Esophagus muscularis mucosa (tissue), 4 donors: ENCODE data around the gene NNAT. TPM values are rescaled to one million over a fixed set of nuclear protein-coding genes. Genes with fewer than 3 reads are reported as not detected.

Experiments used
- DNase-seq: peaks from one replicate; pipeline ENCODE4 v3.0.0-alpha.2; 2017; ENCODE audit errors: extremely low spot score
- H3K27ac ChIP-seq, 4 donors: fragments of 200-600 bp; sonication (generic); replicated peaks in 1 of 4; 1 replicate in 3 of 4; 2 replicates in 1 of 4; pipeline ENCODE4 v1.5.1; 2016 to 2019; ENCODE audit warnings: mild to moderate bottlenecking in 1 of 4
- H3K27me3 ChIP-seq, 4 donors: fragments of 200-600 bp; sonication (generic); one replicate each; pipeline versions ENCODE4 v1.5.1 to v1.6.0; 2016 to 2019
- H3K36me3 ChIP-seq, 4 donors: fragments of 200-600 bp; sonication (generic); one replicate each; pipeline ENCODE4 v1.5.1; 2016 to 2019
- H3K4me1 ChIP-seq, 4 donors: fragments of 200-600 bp; sonication (generic); one replicate each; pipeline ENCODE4 v1.5.1; 2016 to 2019
- H3K4me3 ChIP-seq, 4 donors: fragments of 200-600 bp; sonication (generic); 1 replicate in 2 of 4; 2 replicates in 2 of 4; pipeline ENCODE4 v1.5.1; 2016 to 2019; ENCODE audit warnings: mild to moderate bottlenecking in 4 of 4, moderate library complexity in 1 of 4
- H3K9me3 ChIP-seq, 4 donors: fragments of 200-600 bp; sonication (generic); 1 replicate in 3 of 4; 2 replicates in 1 of 4; pipeline ENCODE4 v1.5.1; 2016 to 2019
- EP300 ChIP-seq: sonication (generic); formaldehyde crosslinking; IDR thresholded peaks from one replicate; pipeline ENCODE4 v1.6.1; 2017; ENCODE audit warnings: antibody characterized with exemption
- POLR2A ChIP-seq: fragments of 450-650 bp; IDR thresholded peaks from one replicate; pipeline ENCODE4 v1.6.1; 2017; ENCODE audit warnings: antibody characterized with exemption, moderate library complexity, mild to moderate bottlenecking, low read depth
- POLR2AphosphoS5 ChIP-seq, 2 donors: sonication (generic); formaldehyde crosslinking; IDR thresholded peaks; one replicate each; pipeline ENCODE4 v1.6.1; 2017; ENCODE audit warnings: antibody characterized with exemption in 2 of 2
- WGBS: methylation state at CpG from one replicate; pipeline ENCODE4 v1.1.5; 2018; 5-methylcytosine and 5-hydroxymethylcytosine counted together
- intact Hi-C: fragments of 100-400 bp; cut with DNase I; formaldehyde crosslinking; loops from one replicate; pipeline ENCODE4 v1.15.1; 2023
- total RNA-seq, 4 donors: library from RNA; depleted of rRNA; stranded (reverse); fragments of >200 nt; gene quantifications; one replicate each; pipeline versions ENCODE4 v1.1.0 to v1.2.1, GENCODE V29; 2016
- TF ChIP-seq, protein P1 (sequence below), 3 experiments: fragments of 200-600 bp in 2 of 3; fragments of 450-650 bp in 1 of 3; sonication (generic) in 2 of 3; IDR thresholded peaks; one replicate each; pipeline ENCODE4 v1.5.1; 2017 to 2019; ENCODE audit warnings: antibody characterized with exemption in 3 of 3, mild to moderate bottlenecking in 2 of 3, moderate library complexity in 1 of 3

The NNAT gene
- total RNA-seq, 4 donors from 2014 or later: 2.6 to 14.1 (median 9.1) TPM

DNA sequence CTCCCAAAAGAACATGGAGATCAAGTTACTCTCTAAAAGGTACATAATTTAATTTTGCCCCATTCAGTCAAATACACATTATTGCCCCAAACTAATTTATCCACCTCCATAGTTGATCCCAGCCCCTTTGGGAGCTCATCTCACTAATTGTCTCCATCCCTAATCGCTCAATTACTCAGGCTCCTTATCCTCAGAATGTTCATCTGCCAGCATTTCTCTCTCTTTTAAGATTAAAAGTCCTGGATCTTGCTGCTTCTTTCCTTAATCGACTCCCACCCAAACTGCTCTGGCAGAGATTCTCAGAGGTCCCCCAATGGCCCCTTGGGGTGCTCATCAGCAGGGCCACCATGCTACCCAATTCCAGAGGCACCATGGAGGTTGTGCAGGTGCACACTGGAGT lies 18.4 kb upstream of the NNAT start:
- H3K4me1 ChIP-seq: peaks cover 0 to 23% (median 7%) of the 10 kb centered on the region in 4 donors
- WGBS: 88% methylated on average over 2 of the region's 2 CpGs
- intact Hi-C loops: no loop called here
- H3K4me3 ChIP-seq: no peak overlapping the region
- TF ChIP-seq, protein P1, sequence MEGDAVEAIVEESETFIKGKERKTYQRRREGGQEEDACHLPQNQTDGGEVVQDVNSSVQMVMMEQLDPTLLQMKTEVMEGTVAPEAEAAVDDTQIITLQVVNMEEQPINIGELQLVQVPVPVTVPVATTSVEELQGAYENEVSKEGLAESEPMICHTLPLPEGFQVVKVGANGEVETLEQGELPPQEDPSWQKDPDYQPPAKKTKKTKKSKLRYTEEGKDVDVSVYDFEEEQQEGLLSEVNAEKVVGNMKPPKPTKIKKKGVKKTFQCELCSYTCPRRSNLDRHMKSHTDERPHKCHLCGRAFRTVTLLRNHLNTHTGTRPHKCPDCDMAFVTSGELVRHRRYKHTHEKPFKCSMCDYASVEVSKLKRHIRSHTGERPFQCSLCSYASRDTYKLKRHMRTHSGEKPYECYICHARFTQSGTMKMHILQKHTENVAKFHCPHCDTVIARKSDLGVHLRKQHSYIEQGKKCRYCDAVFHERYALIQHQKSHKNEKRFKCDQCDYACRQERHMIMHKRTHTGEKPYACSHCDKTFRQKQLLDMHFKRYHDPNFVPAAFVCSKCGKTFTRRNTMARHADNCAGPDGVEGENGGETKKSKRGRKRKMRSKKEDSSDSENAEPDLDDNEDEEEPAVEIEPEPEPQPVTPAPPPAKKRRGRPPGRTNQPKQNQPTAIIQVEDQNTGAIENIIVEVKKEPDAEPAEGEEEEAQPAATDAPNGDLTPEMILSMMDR (IDR thresholded peaks at IDR 0.05): no peak
- no peak for TF ChIP-seq EP300
- no peak for TF ChIP-seq POLR2A
- no peak for TF ChIP-seq POLR2AphosphoS5 (IDR thresholded peaks at IDR 0.05)
- no peak overlapping the region for H3K27ac ChIP-seq
- no peaks in the 10 kb centered on the region for H3K27me3 ChIP-seq
- no peak for DNase-seq
- no peaks in the 10 kb centered on the region for H3K9me3 ChIP-seq
- H3K36me3 ChIP-seq: no peaks in the 10 kb centered on the region

DNA sequence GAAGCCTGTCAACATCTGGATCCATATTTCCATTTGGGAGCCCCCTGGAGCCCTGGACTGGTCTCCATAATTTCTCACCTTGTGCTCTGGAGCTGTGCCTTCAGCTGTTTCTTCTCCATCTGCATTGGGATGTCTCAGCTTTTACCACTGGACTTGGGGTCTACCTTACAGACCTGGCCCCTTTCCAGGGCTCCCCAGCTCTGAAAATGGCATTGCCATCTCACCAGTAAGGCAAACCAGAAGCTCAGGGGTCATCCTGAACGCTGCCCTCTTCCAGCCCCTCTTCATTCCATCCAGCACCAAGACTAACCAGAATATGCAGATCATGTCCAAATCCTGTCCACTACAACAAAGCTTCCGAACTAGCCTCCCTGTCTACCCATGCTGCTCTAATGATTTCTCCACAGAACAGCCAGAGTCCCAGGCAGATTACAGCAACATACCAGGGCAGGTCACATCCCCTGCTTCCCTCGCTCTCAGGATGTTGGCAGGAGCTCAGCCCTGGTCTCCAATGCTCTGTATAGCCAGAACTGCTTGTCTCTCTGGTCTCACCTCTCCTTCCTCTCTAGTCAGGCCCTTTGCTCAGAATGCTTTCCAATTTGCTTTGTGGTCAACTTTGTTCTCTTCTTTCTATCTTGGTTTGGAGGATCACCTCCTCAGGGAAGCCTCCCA lies 17.7 kb upstream of the NNAT start:
- H3K27ac ChIP-seq: no peak overlapping the region
- H3K9me3 ChIP-seq: no peaks in the 10 kb centered on the region
- intact Hi-C loops: no loop called here
- TF ChIP-seq, protein P1 (IDR thresholded peaks at IDR 0.05): no peak
- no peak for TF ChIP-seq POLR2AphosphoS5 (IDR thresholded peaks at IDR 0.05)
- TF ChIP-seq POLR2A: no peak
- no peak for TF ChIP-seq EP300
- H3K36me3 ChIP-seq: peaks cover 0 to 3% (median under 1%) of the 10 kb centered on the region in 4 donors
- no peaks in the 10 kb centered on the region for H3K27me3 ChIP-seq
- DNase-seq: no peak
- H3K4me3 ChIP-seq: no peak overlapping the region
- peaks cover 0 to 23% (median 7%) of the 10 kb centered on the region in 4 donors for H3K4me1 ChIP-seq
- 83% methylated on average over 3 of the region's 3 CpGs for WGBS

DNA sequence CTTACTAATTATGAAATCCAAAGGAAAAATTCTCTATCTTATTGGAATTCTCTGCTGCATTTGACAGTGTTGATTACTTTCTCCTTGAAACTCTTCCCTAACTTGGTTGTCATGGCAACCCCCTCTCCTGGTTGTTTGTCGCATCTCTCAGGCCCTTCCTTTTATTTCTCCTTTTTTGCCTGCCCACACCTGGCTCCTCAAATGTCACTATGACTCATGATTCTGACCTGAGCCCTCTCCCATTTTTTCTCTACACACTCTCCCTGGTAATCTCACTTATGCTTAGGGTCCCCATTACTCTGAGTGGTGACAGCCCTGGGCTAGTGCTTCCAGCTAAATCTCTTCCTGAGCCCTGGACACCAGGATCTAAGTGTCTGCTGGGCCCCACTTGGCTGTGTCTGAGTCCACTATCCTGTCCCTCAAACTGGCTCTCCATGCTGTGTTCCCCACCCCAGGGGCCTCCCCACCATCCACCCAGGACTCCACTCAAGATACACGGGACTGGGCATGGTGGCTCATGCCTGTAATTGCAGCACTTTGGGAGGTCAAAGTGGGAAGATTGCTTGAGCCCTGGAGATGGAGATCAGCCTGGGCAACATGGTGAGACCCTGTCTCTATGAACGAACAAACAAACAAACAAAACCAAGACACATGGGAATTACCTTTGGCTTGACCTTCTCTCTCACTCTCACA lies 16.5 kb upstream of the NNAT start:
- WGBS: 62% methylated on average over 3 of the region's 3 CpGs
- H3K9me3 ChIP-seq: no peaks in the 10 kb centered on the region
- H3K4me3 ChIP-seq: no peak overlapping the region
- H3K36me3 ChIP-seq: peaks cover 0 to 13% (median 6%) of the 10 kb centered on the region in 4 donors
- no peak overlapping the region for H3K27ac ChIP-seq
- TF ChIP-seq POLR2AphosphoS5 (IDR thresholded peaks at IDR 0.05) (no peak), POLR2A (no peak), EP300 (no peak)
- H3K4me1 ChIP-seq: peaks cover 0 to 23% (median 7%) of the 10 kb centered on the region in 4 donors
- no peaks in the 10 kb centered on the region for H3K27me3 ChIP-seq
- DNase-seq: no peak
- intact Hi-C loops: no loop called here

DNA sequence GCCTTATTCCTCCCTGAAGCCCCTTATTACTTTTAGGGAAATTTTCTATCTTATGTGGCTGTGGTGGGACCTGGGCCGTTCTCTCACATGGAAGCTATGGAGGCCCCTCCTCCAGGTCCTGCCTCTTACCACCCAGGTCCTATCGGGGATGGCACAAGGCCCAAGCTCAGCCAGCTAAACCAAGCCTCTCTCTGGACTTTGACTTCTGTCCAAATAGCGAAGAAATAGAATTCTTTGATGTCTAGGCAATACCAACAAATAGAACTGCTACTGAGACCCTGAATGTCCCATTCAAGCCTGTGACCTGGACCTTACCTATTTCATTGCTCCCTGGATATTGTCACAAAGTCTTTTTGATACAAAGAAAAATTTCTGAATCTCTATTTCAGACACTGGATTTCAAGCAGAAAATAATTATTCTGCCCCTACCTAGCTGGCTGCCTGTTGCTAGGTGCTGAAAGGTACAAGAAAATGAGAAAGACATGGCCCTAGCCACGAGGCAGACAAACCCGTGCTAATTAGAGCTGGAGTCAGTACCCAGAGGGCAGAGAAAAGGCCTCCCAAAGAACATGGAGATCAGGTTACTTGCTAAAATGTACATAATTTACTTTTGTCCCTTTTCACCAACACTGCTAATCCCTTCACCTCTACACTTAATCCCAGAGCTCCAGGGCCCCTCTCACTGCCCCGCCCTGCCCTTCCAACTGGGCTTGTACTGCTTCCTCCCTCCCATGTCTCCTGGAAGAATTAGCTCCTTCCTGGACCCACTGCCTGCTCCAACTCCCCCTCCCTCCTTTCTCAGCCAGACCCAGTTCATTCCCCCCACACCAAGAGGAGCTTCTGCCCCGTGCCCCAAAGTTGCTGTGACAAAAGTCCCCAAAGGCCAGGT lies 15.5 kb upstream of the NNAT start:
- WGBS: 88% methylated on average over 7 of the region's 7 CpGs
- intact Hi-C loops: no loop called here
- no peak for DNase-seq

More for the DNA sequence above, 15.5 kb upstream of the NNAT start:
- H3K27ac ChIP-seq: no peak overlapping the region
- H3K27me3 ChIP-seq: no peaks in the 10 kb centered on the region
- H3K4me3 ChIP-seq: no peak overlapping the region
- H3K36me3 ChIP-seq: peaks cover 0 to 21% (median 11%) of the 10 kb centered on the region in 4 donors
- TF ChIP-seq, protein P1 (IDR thresholded peaks at IDR 0.05): no peak
- TF ChIP-seq EP300 (no peak), POLR2A (no peak)
- H3K9me3 ChIP-seq: no peaks in the 10 kb centered on the region
- H3K4me1 ChIP-seq: peaks cover 0 to 23% (median 7%) of the 10 kb centered on the region in 4 donors
